GM15510 (cell line): ENCODE measurements around the gene FBXW8.

Experiments
- POLR2A ChIP-seq: IDR thresholded peaks from 3 replicates; pipeline ENCODE4 v1.6.1; 2011; ENCODE audit warnings: borderline replicate concordance; ENCODE audit not compliant: insufficient read length; ENCODE audit errors: extremely low read depth

Gene FBXW8

GRCh38 chr12:117026921-117027250 is 116.1 kb downstream of the FBXW8 start:
- TF ChIP-seq POLR2A, result no peak

GRCh38 chr12:117027251-117028086 is 116.7 kb downstream of the FBXW8 start:
- no peak for TF ChIP-seq POLR2A

GRCh38 chr12:117028254-117028653 is 117.5 kb downstream of the FBXW8 start:
- no peak for TF ChIP-seq POLR2A

- TF ChIP-seq POLR2A, result no peak
These were observed 119.6 kb downstream of the FBXW8 start for GRCh38 chr12:117030187-117030900.

- no peak for TF ChIP-seq POLR2A
These were observed 121.3 kb downstream of the FBXW8 start for GRCh38 chr12:117031843-117032592.

- no peak for TF ChIP-seq POLR2A
These were observed 122.0 kb downstream of the FBXW8 start for GRCh38 chr12:117032593-117033381.

- TF ChIP-seq POLR2A, result no peak
These were observed 122.9 kb downstream of the FBXW8 start for GRCh38 chr12:117033382-117034221.

GRCh38 chr12:117034249-117034648 is 123.5 kb downstream of the FBXW8 start:
- no peak for TF ChIP-seq POLR2A

GRCh38 chr12:117034701-117035151 is 124.0 kb downstream of the FBXW8 start:
- no peak for TF ChIP-seq POLR2A

GRCh38 chr12:117035287-117035686 is 124.5 kb downstream of the FBXW8 start:
- no peak for TF ChIP-seq POLR2A

- no peak for TF ChIP-seq POLR2A
These were observed 125.3 kb downstream of the FBXW8 start for GRCh38 chr12:117036046-117036445.

- TF ChIP-seq POLR2A, result no peak
These were observed 125.8 kb downstream of the FBXW8 start for GRCh38 chr12:117036547-117036946.

GRCh38 chr12:117037289-117038022 is 126.7 kb downstream of the FBXW8 start:
- no peak for TF ChIP-seq POLR2A
